Right atrium auricular region (tissue), 2 donors: ENCODE measurements around the gene XXYLT1. TPM values are rescaled to one million over a fixed set of nuclear protein-coding genes. Genes with fewer than 3 reads are reported as not detected.

Experiments
- DNase-seq: peaks from one replicate; pipeline ENCODE4 v3.0.0-alpha.2; 2019; ENCODE audit warnings: low spot score
- H3K27ac ChIP-seq, 2 donors: fragments of 200-600 bp; sonication (generic); 1 replicate in 1 of 2; 2 replicates in 1 of 2; pipeline ENCODE4 v1.5.1; 2016 to 2019
- H3K27me3 ChIP-seq, 2 donors: fragments of 200-600 bp; sonication (generic); one replicate each; pipeline versions ENCODE4 v1.5.1 to v1.6.0; 2017 to 2019
- H3K36me3 ChIP-seq: fragments of 200-600 bp; sonication (generic); one replicate; pipeline ENCODE4 v1.5.1; 2016
- H3K4me1 ChIP-seq, 2 donors: fragments of 200-600 bp; sonication (generic); one replicate each; pipeline versions ENCODE4 v1.5.1 to v1.6.0; 2017 to 2019
- H3K4me3 ChIP-seq, 2 donors: fragments of 200-600 bp; sonication (generic); 1 replicate in 1 of 2; 2 replicates in 1 of 2; pipeline ENCODE4 v1.5.1; 2017 to 2019; ENCODE audit warnings: mild to moderate bottlenecking in 1 of 2, moderate library complexity in 1 of 2
- H3K9me3 ChIP-seq, 2 donors: fragments of 200-600 bp; sonication (generic); one replicate each; pipeline ENCODE4 v1.5.1; 2019
- CTCF ChIP-seq, 2 donors: fragments of 200-600 bp; sonication (generic); IDR thresholded peaks; one replicate each; pipeline ENCODE4 v1.5.1; 2019; ENCODE audit warnings: antibody characterized with exemption in 2 of 2
- total RNA-seq, 2 donors: library from RNA; depleted of rRNA; stranded (reverse); fragments of >200 nt; gene quantifications; one replicate each; pipeline ENCODE4 v1.1.0, GENCODE V29; 2016

XXYLT1 gene
- total RNA-seq, 2 donors from 2014 or later = 4.6 to 6.7 TPM

GRCh38 chr3:195066441-195066841 is 204.5 kb downstream of the XXYLT1 start:
- H3K4me3 ChIP-seq = no peak overlapping the region
- DNase-seq = no peak
- H3K9me3 ChIP-seq = no peaks in the 10 kb centered on the region
- no peak overlapping the region for H3K27ac ChIP-seq
- no peaks in the 10 kb centered on the region for H3K36me3 ChIP-seq
- no peaks in the 10 kb centered on the region for H3K27me3 ChIP-seq
- H3K4me1 ChIP-seq = peaks cover 0 to 6% of the 10 kb centered on the region in 2 donors
- no peak for TF ChIP-seq CTCF (IDR thresholded peaks at IDR 0.05)

- DNase-seq = no peak
- Histone ChIP-seq H3K27me3 (no peaks in the 10 kb centered on the region), H3K36me3 (no peaks in the 10 kb centered on the region), H3K9me3 (no peaks in the 10 kb centered on the region), H3K27ac (no peak overlapping the region), H3K4me3 (no peak overlapping the region), H3K4me1 (peaks cover 0 to 6% of the 10 kb centered on the region in 2 donors)
- no peak for TF ChIP-seq CTCF (IDR thresholded peaks at IDR 0.05)
Observed at GRCh38 chr3:195065864-195066185, 205.1 kb downstream of the XXYLT1 start.

- Histone ChIP-seq H3K4me1 (peaks cover 0 to 6% of the 10 kb centered on the region in 2 donors), H3K9me3 (no peaks in the 10 kb centered on the region), H3K4me3 (no peak overlapping the region), H3K36me3 (no peaks in the 10 kb centered on the region), H3K27me3 (no peaks in the 10 kb centered on the region), H3K27ac (peak overlapping the region; percentile 1 to 62)
- no peak for DNase-seq
- no peak for TF ChIP-seq CTCF (IDR thresholded peaks at IDR 0.05)
Observed at GRCh38 chr3:195065142-195065863, 205.7 kb downstream of the XXYLT1 start.

- H3K9me3 ChIP-seq = no peaks in the 10 kb centered on the region
- no peak overlapping the region for H3K4me3 ChIP-seq
- peaks cover 0 to 10% of the 10 kb centered on the region in 2 donors for H3K4me1 ChIP-seq
- no peak for DNase-seq
- H3K36me3 ChIP-seq = no peaks in the 10 kb centered on the region
- H3K27me3 ChIP-seq = no peaks in the 10 kb centered on the region
- TF ChIP-seq CTCF (IDR thresholded peaks at IDR 0.05) = no peak
- H3K27ac ChIP-seq = peak overlapping the region; percentile 1 to 62
Observed at GRCh38 chr3:195064300-195064931, 206.5 kb downstream of the XXYLT1 start.

GRCh38 chr3:195063581-195064193 is 207.3 kb downstream of the XXYLT1 start:
- Histone ChIP-seq H3K9me3 (no peaks in the 10 kb centered on the region), H3K27ac (peak overlapping the region in 1 of 2 donors; percentile 62), H3K36me3 (no peaks in the 10 kb centered on the region), H3K4me1 (peaks cover 0 to 14% of the 10 kb centered on the region in 2 donors), H3K27me3 (no peaks in the 10 kb centered on the region), H3K4me3 (no peak overlapping the region)
- DNase-seq = no peak
- no peak for TF ChIP-seq CTCF (IDR thresholded peaks at IDR 0.05)
